Right lobe of liver (tissue), 6 donors: ENCODE results near the gene SRSF2. TPM values are rescaled to one million over a fixed set of nuclear protein-coding genes. Genes with fewer than 3 reads are reported as not detected.

Source experiments
- ATAC-seq, 4 donors: fragments of 200-7000 bp; cut with Tn5 transposase; one replicate each; pipeline ENCODE4 v1.9.1; 2020; ENCODE audit warnings: mild to moderate bottlenecking in 4 of 4, moderate library complexity in 4 of 4
- DNase-seq, 3 donors: peaks; one replicate each; pipeline ENCODE4 v3.0.0-alpha.2; 2020
- H3K27ac ChIP-seq, 3 donors: fragments of 200-600 bp; one replicate each; pipeline ENCODE4 v1.8.0; 2022
- H3K27me3 ChIP-seq, 2 donors: fragments of 200-600 bp; one replicate each; pipeline ENCODE4 v1.8.0; 2022
- H3K36me3 ChIP-seq, 4 donors: fragments of 200-600 bp; sonication (generic) in 1 of 4; one replicate each; pipeline versions ENCODE4 v1.5.1 to v1.8.0; 2017 to 2022; ENCODE audit warnings: control low read depth in 1 of 4
- H3K4me1 ChIP-seq, 4 donors: fragments of 200-600 bp; sonication (generic) in 1 of 4; one replicate each; pipeline versions ENCODE4 v1.5.1 to v1.8.0; 2017 to 2022; ENCODE audit warnings: control low read depth in 1 of 4
- H3K4me3 ChIP-seq, 3 donors: fragments of 200-600 bp; one replicate each; pipeline ENCODE4 v1.8.0; 2022
- H3K9me3 ChIP-seq, 4 donors: fragments of 200-600 bp; sonication (generic) in 1 of 4; one replicate each; pipeline versions ENCODE4 v1.5.1 to v1.8.0; 2017 to 2022; ENCODE audit warnings: control low read depth in 1 of 4
- CTCF ChIP-seq, 4 donors: fragments of 200-600 bp in 3 of 4; fragments of 450-650 bp in 1 of 4; IDR thresholded peaks; one replicate each; pipeline versions ENCODE4 v1.5.1 to v1.8.0; 2016 to 2022; ENCODE audit warnings: antibody characterized with exemption in 4 of 4, mild to moderate bottlenecking in 2 of 4
- POLR2A ChIP-seq: fragments of 450-650 bp; IDR thresholded peaks from one replicate; pipeline ENCODE4 v1.6.1; 2017; ENCODE audit warnings: antibody characterized with exemption, mild to moderate bottlenecking
- WGBS: methylation state at CpG from one replicate; pipeline ENCODE4 v1.1.6; 2018; ENCODE audit warnings: low coverage, low lambda C conversion rate; ENCODE audit not compliant: insufficient coverage; ENCODE audit errors: missing lambda C conversion rate; 5-methylcytosine and 5-hydroxymethylcytosine counted together
- intact Hi-C, 2 donors: fragments of 100-400 bp; cut with DNase I; formaldehyde crosslinking; loops; one replicate each; pipeline versions ENCODE4 v1.11.2 to v1.14.1; 2022
- total RNA-seq, 6 experiments: library from RNA; depleted of rRNA in 2 of 6; stranded (reverse); fragments of >200 nt in 2 of 6; fragmentation: NEBNext Ultra II Directional in 3 of 6; extraction: Animal tissue kit (Norgen Biotek cat#: 25700) in 3 of 6; gene quantifications; one replicate each; pipeline versions ENCODE4 v1.1.0 to v1.2.4, GENCODE V29; 2016 to 2023
- donor health status: DM: no; HTN: yes; CAD: no.
- donor health status: DM: no; HTN: no; CAD: no.
- donor health status: DM: no; HTN: no; CAD: no.
- donor health status: DM: no; HTN: yes; CAD: no.
- donor health status: DM: no; HTN: yes; CAD: no.

Gene SRSF2
- total RNA-seq, 6 experiments from 2014 or later: 62.4 to 106 (median 86.0) TPM

GRCh38 chr17:76689859-76690258 lies 47.3 kb downstream of the SRSF2 start:
- Histone ChIP-seq H3K4me3 (no peak overlapping the region), H3K4me1 (no peaks in the 10 kb centered on the region), H3K36me3 (no peaks in the 10 kb centered on the region), H3K27me3 (no peaks in the 10 kb centered on the region), H3K27ac (no peak overlapping the region), H3K9me3 (no peaks in the 10 kb centered on the region)
- ATAC-seq (no peak), DNase-seq (no peak)
- TF ChIP-seq POLR2A (no peak), CTCF (IDR thresholded peaks at IDR 0.05) (no peak)
- intact Hi-C loops: no loop called here
- 81% methylated on average over 10 of the region's 11 CpGs for WGBS

- Histone ChIP-seq H3K36me3 (no peaks in the 10 kb centered on the region), H3K9me3 (no peaks in the 10 kb centered on the region), H3K4me1 (no peaks in the 10 kb centered on the region), H3K4me3 (no peak overlapping the region), H3K27me3 (no peaks in the 10 kb centered on the region), H3K27ac (peak overlapping the region; percentile 31 to 65 (median 43))
- 100% methylated on average over 1 of the region's 11 CpGs for WGBS
- DNase-seq (no peak), ATAC-seq (peak; percentile 2 to 36 (median 16))
- TF ChIP-seq POLR2A (no peak), CTCF (IDR thresholded peaks at IDR 0.05) (no peak)
- intact Hi-C loops: no loop called here
Measured at GRCh38 chr17:76688165-76688622, 48.9 kb downstream of the SRSF2 start.

- DNase-seq: no peak
- 82% methylated on average over 19 of the region's 26 CpGs for WGBS
- H3K27me3 ChIP-seq: no peaks in the 10 kb centered on the region
- TF ChIP-seq POLR2A (no peak), CTCF (IDR thresholded peaks at IDR 0.05) (no peak)
- intact Hi-C loops: no loop called here
- H3K36me3 ChIP-seq: no peaks in the 10 kb centered on the region
- H3K4me1 ChIP-seq: no peaks in the 10 kb centered on the region
- H3K4me3 ChIP-seq: no peak overlapping the region
- peak overlapping the region in 2 of 3 donors; percentile 24 to 65 for H3K27ac ChIP-seq
- ATAC-seq: no peak
- H3K9me3 ChIP-seq: no peaks in the 10 kb centered on the region
Measured at GRCh38 chr17:76687298-76688164, 49.6 kb downstream of the SRSF2 start.

DNA sequence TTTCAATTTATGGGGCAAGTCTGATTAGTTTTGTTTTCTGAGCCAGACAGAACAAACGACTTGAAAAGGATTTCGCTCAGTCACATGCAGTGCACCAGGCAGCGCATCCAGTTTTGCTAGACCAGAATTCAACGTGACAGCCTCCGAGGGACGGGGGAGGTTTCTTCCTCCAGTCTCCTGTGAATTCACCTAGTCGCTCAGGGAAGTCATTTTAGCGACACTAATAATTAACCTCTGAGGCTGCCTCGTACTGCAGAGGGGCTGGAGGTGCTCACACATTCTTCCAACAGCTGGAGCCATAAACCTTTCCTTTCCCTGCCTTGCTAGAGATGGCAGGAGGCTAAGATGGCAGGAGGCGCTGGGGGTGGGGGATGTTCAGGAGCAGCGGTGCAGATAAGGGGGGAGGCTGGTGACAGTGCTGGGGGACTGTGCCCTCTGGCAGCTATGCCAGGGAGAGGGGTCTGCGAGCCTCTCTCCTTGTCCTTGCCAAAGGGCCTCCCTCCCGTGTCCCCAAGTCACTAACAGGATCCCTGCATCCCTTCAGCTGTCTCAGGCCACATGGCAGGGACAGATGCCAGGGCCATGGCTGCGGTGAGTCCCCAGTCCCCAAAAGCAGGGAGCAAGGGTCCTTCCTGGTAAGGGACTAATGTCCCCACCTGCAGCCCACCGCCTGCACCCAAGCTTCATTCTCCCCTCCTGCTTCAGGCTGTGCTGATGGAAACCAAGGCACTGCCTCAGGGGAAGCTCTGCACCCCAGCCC lies 50.4 kb downstream of the SRSF2 start:
- H3K27me3 ChIP-seq: no peaks in the 10 kb centered on the region

More for the DNA sequence above, 50.4 kb downstream of the SRSF2 start:
- Histone ChIP-seq H3K36me3 (no peaks in the 10 kb centered on the region), H3K27ac (peak overlapping the region in 1 of 3 donors; percentile 65), H3K4me1 (no peaks in the 10 kb centered on the region), H3K4me3 (no peak overlapping the region), H3K9me3 (no peaks in the 10 kb centered on the region)
- WGBS: 74% methylated on average over 8 of the region's 15 CpGs
- ATAC-seq (no peak), DNase-seq (no peak)
- TF ChIP-seq POLR2A: no peak
- no peak for TF ChIP-seq CTCF (IDR thresholded peaks at IDR 0.05)
- intact Hi-C loops: no loop called here
